Activated naive CD4-positive, alpha-beta T cell treated with anti-CD3 and anti-CD28 coated beads for 36 hours (primary cell): Measurements from ENCODE around the gene ZNF93. TPM values are rescaled to one million over a fixed set of nuclear protein-coding genes. Genes with fewer than 3 reads are reported as not detected.
"Not testable (repeated sequence)": the region's sequence is repeated elsewhere in the genome, so short reads cannot be mapped to it uniquely, and the experiment has no call there.

Experiments
- CTCF ChIA-PET: fragments of 350-600 bp; sonication (Branson Sonifier 250); formaldehyde crosslinking; loops from one replicate; lab custom pipeline; 2021; ENCODE audit warnings: antibody characterized with exemption; lab: Charles Lee
- DNase-seq: peaks from one replicate; pipeline ENCODE4 v3.0.0-alpha.2; 2020
- H3K27ac Mint-ChIP-seq: one replicate; pipeline ENCODE4 v1.8.0; 2021; ENCODE audit warnings: mild to moderate bottlenecking, mixed read lengths
- H3K27me3 Mint-ChIP-seq: one replicate; pipeline ENCODE4 v1.8.0; 2021; ENCODE audit warnings: low read depth, mixed read lengths
- H3K36me3 Mint-ChIP-seq: one replicate; pipeline ENCODE4 v1.8.0; 2021; ENCODE audit warnings: low read depth, mixed read lengths
- H3K4me1 Mint-ChIP-seq: one replicate; pipeline ENCODE4 v1.8.0; 2021; ENCODE audit warnings: low read depth, mixed read lengths
- H3K4me3 Mint-ChIP-seq: one replicate; pipeline ENCODE4 v1.8.0; 2021; ENCODE audit warnings: mild to moderate bottlenecking, moderate library complexity, mixed read lengths
- H3K9me3 Mint-ChIP-seq: one replicate; pipeline ENCODE4 v1.8.0; 2021; ENCODE audit warnings: mixed read lengths
- intact Hi-C: fragments of 100-400 bp; cut with micrococcal nuclease; formaldehyde crosslinking; loops from one replicate; pipeline ENCODE4 v1.15.1; 2023
- total RNA-seq, 2 experiments: library from RNA; stranded (reverse); gene quantifications; one replicate each; pipeline ENCODE4 v1.2.3, GENCODE V29; 2021

The ZNF93 gene
- total RNA-seq, 2 experiments from 2014 or later: 15.2 to 16.6 TPM

DNA sequence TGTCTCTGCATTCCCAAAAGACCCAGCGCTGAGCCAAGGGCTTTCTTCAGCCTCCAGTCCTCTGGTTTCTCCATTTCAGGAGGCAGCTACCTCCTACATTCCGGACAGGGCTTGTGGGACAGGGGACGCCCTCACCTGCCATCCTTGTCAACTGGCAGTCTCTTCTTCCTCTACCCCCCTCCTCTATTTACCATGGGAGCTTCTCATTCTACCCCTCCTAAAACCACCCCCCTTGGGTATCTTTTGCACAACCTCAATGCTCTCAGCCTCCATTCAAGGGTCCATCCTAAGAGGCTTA lies 43.8 kb downstream of the ZNF93 start:
- no peak for DNase-seq
- intact Hi-C loops: no loop called here
- Mint-ChIP-seq H3K27ac (no peak overlapping the region), H3K4me1 (no peaks in the 10 kb centered on the region), H3K36me3 (no peaks in the 10 kb centered on the region), H3K27me3 (no peaks in the 10 kb centered on the region), H3K9me3 (peaks cover 15% of the 10 kb centered on the region), H3K4me3 (no peak overlapping the region)
- CTCF ChIA-PET: no interaction called here

DNA sequence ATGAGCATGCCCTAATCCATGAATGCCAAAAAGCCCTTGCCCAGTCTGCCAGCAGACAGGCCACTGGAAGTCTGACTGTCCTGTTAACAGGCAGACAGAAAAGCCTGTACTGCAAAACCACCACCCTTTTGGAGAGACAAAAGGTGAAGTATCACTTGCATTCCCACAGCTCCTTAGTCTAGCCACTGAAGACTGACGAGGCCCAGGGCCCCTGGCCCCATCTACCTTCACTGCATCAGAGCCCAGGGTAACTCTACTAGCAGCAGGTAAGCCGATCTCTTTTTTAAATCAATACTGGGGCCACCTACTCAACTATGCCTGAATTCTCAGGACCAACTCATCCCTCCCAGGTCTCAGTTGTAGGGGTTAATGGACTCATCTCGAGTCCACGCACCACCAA lies 45.5 kb downstream of the ZNF93 start:
- intact Hi-C loops: no loop called here
- Mint-ChIP-seq H3K4me1 (no peaks in the 10 kb centered on the region), H3K4me3 (no peak overlapping the region), H3K27me3 (no peaks in the 10 kb centered on the region), H3K9me3 (peaks cover 6% of the 10 kb centered on the region), H3K36me3 (no peaks in the 10 kb centered on the region), H3K27ac (no peak overlapping the region)
- DNase-seq: no peak
- CTCF ChIA-PET: no interaction called here

DNA sequence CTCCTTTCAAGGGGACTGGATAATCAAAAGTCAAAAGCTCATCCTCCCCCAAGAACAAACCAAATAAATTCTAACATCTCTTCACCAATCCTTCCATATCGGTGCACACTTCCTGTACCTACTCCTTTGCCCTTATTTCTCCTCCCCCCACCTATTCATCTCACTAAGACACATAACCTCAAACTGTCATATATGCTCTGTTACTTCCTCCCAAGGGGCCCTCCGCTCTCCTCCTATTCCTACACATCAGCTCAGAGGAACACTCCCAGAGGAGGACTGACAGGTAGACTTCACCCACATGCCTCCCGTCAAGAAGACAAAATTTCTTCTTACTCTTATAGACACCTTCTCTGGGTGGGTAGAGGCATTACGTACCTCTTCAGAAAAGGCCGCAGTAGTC lies 48.1 kb downstream of the ZNF93 start:
- intact Hi-C loops: no loop called here
- H3K27me3 Mint-ChIP-seq: no peaks in the 10 kb centered on the region
- no peaks in the 10 kb centered on the region for H3K4me1 Mint-ChIP-seq
- no peak overlapping the region for H3K4me3 Mint-ChIP-seq
- CTCF ChIA-PET: no interaction called here
- no peaks in the 10 kb centered on the region for H3K36me3 Mint-ChIP-seq
- no peak overlapping the region for H3K27ac Mint-ChIP-seq
- peaks cover 3% of the 10 kb centered on the region for H3K9me3 Mint-ChIP-seq
- no peak for DNase-seq

- Mint-ChIP-seq H3K27me3 (no peaks in the 10 kb centered on the region), H3K4me3 (no peak overlapping the region), H3K36me3 (no peaks in the 10 kb centered on the region), H3K27ac (no peak overlapping the region), H3K9me3 (no peaks in the 10 kb centered on the region), H3K4me1 (no peaks in the 10 kb centered on the region)
- intact Hi-C loops: no loop called here
- no peak for DNase-seq
- CTCF ChIA-PET: interaction anchor here (1.1 kb wide), 1 partner anchor 401 kb away, joined by 3 read pairs; no protein-coding TSS in a partner anchor
Observed at GRCh38 chr19:19955208-19955607, 54.5 kb downstream of the ZNF93 start.

- no peak overlapping the region for H3K27ac Mint-ChIP-seq
- H3K9me3 Mint-ChIP-seq: no peaks in the 10 kb centered on the region
- CTCF ChIA-PET: interaction anchor here (0.6 to 1.3 kb wide), 3 partner anchors 224 to 424 kb away, joined by 3 to 5 read pairs (median 4); partner anchors contain the start of gene ZNF14
- intact Hi-C loops: no loop called here
- no peaks in the 10 kb centered on the region for H3K36me3 Mint-ChIP-seq
- H3K4me3 Mint-ChIP-seq: no peak overlapping the region
- no peaks in the 10 kb centered on the region for H3K4me1 Mint-ChIP-seq
- DNase-seq: peak; percentile 9
- no peaks in the 10 kb centered on the region for H3K27me3 Mint-ChIP-seq
Observed at GRCh38 chr19:19956434-19957075, 55.8 kb downstream of the ZNF93 start.

DNA sequence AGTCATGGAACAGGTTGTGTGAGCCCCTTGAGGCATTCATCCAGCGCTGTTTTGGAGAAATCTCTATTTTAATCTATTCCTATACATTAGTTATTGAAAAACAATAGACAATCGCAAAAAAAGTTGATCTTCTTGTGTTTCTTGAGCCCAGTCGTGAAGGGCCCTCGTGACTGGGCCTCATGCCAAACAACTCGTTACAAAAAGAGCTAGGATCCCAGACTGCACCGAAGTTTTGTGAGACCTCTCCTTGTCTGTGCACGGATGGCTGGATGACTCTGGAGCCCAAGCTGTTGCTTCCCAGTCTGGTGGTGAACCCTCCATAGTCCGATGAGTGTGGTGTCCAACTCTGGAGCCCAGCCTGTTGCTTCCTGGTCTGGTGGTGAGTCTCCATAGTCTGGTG lies 57.0 kb downstream of the ZNF93 start:
- DNase-seq, intact Hi-C loops, H3K4me1 Mint-ChIP-seq, H3K27ac Mint-ChIP-seq, H3K27me3 Mint-ChIP-seq, H3K4me3 Mint-ChIP-seq, H3K36me3 Mint-ChIP-seq, H3K9me3 Mint-ChIP-seq: not testable (repeated sequence)
- CTCF ChIA-PET: interaction anchor here (0.8 to 1.3 kb wide), 2 partner anchors 26 to 426 kb away, joined by 3 read pairs; no protein-coding TSS in a partner anchor

GRCh38 chr19:19959151-19959799 lies 58.5 kb downstream of the ZNF93 start:
- H3K4me1 Mint-ChIP-seq, H3K27ac Mint-ChIP-seq, H3K9me3 Mint-ChIP-seq, H3K4me3 Mint-ChIP-seq, H3K36me3 Mint-ChIP-seq, H3K27me3 Mint-ChIP-seq: not testable (repeated sequence)
- peak; percentile 87 for DNase-seq
- intact Hi-C loops: loop anchor here (1.0 kb wide), 4 partner anchors 58 to 427 kb away; partner anchors contain the start of genes GMIP and ZNF101
- CTCF ChIA-PET: interaction anchor here (1.0 to 2.1 kb wide), 4 partner anchors 9 to 427 kb away, joined by 3 to 5 read pairs (median 3); partner anchors contain the start of gene GMIP

DNA sequence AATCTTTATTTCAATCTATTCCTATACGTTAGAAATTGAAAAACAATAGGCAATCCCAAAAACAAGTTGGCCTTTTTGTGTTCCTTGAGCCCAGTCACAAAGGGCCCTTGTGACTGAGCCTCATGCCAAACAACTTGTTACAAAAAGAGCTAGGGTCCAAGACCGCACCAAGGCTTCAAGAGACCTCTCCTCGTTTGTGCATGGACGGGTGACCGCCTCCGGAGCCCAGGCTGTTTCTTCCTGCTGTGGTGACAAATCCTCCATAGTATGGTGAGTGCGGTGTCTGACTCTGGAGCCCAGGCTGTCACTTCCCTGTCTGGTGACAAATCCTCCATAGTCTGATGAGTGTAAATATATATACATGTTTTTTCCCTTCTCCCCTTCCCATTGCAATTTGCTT lies 63.7 kb downstream of the ZNF93 start:
- Mint-ChIP-seq H3K4me3 (no peak overlapping the region), H3K9me3 (peaks cover 32% of the 10 kb centered on the region), H3K27ac (no peak overlapping the region), H3K36me3 (peaks cover 1% of the 10 kb centered on the region), H3K4me1 (no peaks in the 10 kb centered on the region), H3K27me3 (no peaks in the 10 kb centered on the region)
- intact Hi-C loops: no loop called here
- DNase-seq: no peak
- CTCF ChIA-PET: interaction anchor here (0.6 to 1.1 kb wide), 2 partner anchors 33 to 410 kb away, joined by 3 to 5 read pairs; no protein-coding TSS in a partner anchor

DNA sequence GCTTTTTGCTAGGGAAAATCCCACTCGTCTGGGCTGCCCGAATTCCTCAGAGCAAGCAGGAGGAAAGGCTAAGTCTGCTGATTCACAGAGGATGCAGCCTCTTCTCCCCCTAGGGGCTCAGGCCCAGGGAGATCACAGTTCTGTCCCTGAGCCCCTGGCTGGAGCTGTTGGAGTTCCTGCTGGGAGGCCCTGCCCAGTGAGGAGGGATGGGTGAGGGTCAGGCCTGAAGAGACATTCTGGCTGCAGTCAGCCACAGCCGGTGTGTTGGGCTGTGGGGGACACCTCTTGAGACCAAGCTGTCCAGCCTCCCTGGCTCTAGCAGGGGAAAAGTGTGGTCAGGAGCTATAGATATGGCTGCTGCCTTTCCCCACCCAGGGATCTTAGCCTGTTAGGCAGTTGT lies 65.4 kb downstream of the ZNF93 start:
- H3K9me3 Mint-ChIP-seq: peaks cover 36% of the 10 kb centered on the region
- intact Hi-C loops, CTCF ChIA-PET, H3K27ac Mint-ChIP-seq, H3K4me1 Mint-ChIP-seq, H3K27me3 Mint-ChIP-seq, H3K36me3 Mint-ChIP-seq, DNase-seq, H3K4me3 Mint-ChIP-seq: not testable (repeated sequence)

GRCh38 chr19:19966862-19967261 lies 66.1 kb downstream of the ZNF93 start:
- no peak for DNase-seq
- peaks cover 1% of the 10 kb centered on the region for H3K36me3 Mint-ChIP-seq
- no peaks in the 10 kb centered on the region for H3K27me3 Mint-ChIP-seq
- no peak overlapping the region for H3K4me3 Mint-ChIP-seq
- peaks cover 37% of the 10 kb centered on the region for H3K9me3 Mint-ChIP-seq
- H3K27ac Mint-ChIP-seq: no peak overlapping the region
- intact Hi-C loops: no loop called here
- H3K4me1 Mint-ChIP-seq: no peaks in the 10 kb centered on the region
- CTCF ChIA-PET: no interaction called here

Other genes with a start within 250 kb of the ZNF93 start
- 10 to 100 TPM; 48.7 to 55.1 TPM for gene ATP13A1, start 237.3 kb upstream of the ZNF93 start, total RNA-seq
- 10 to 100 TPM; 51.8 to 54.3 TPM for gene ZNF101, start 232.1 kb upstream of the ZNF93 start, total RNA-seq
- gene ZNF14, start 167.8 kb upstream of the ZNF93 start, total RNA-seq: 1 to 10 TPM; 8.4 TPM
- 10 to 100 TPM; 32.6 to 34.0 TPM for gene ZNF506, start 79.2 kb upstream of the ZNF93 start, total RNA-seq
- 1 to 10 TPM; 6.1 to 9.6 TPM for gene ZNF253, start 35.1 kb upstream of the ZNF93 start, total RNA-seq
- 1 to 10 TPM; 8.1 to 8.9 TPM for gene ZNF682, start 138.6 kb downstream of the ZNF93 start, total RNA-seq
- 10 to 100 TPM; 15.5 to 17.6 TPM for gene ZNF90, start 177.1 kb downstream of the ZNF93 start, total RNA-seq